Hepatic stellate cell (primary cell): ENCODE measurements around the gene SCN5A.

Experiments used
- DNase-seq: peaks from one replicate; pipeline ENCODE4 v3.0.0; 2011; ENCODE audit warnings: low spot score

The SCN5A gene

GRCh38 chr3:38560996-38561717, 88.3 kb downstream of the SCN5A start:
- no peak for DNase-seq

GRCh38 chr3:38560284-38560683, 89.2 kb downstream of the SCN5A start:
- no peak for DNase-seq

GRCh38 chr3:38558864-38559263, 90.6 kb downstream of the SCN5A start:
- DNase-seq: no peak

GRCh38 chr3:38556640-38557358, 92.7 kb downstream of the SCN5A start:
- DNase-seq: no peak

GRCh38 chr3:38555926-38556325, 93.6 kb downstream of the SCN5A start:
- no peak for DNase-seq

- DNase-seq: no peak
Measured at GRCh38 chr3:38555149-38555840, 94.2 kb downstream of the SCN5A start.

- DNase-seq: no peak
Measured at GRCh38 chr3:38554127-38554827, 95.2 kb downstream of the SCN5A start.

- DNase-seq: no peak
Measured at GRCh38 chr3:38553071-38553470, 96.4 kb downstream of the SCN5A start.

- no peak for DNase-seq
Measured at GRCh38 chr3:38552364-38552763, 97.1 kb downstream of the SCN5A start.

GRCh38 chr3:38551026-38551832, 98.3 kb downstream of the SCN5A start:
- DNase-seq: no peak

GRCh38 chr3:38549957-38550840, 99.3 kb downstream of the SCN5A start:
- DNase-seq: no peak

- DNase-seq: no peak
Measured at GRCh38 chr3:38549486-38549885, 100.0 kb downstream of the SCN5A start.

- no peak for DNase-seq
Measured at GRCh38 chr3:38549082-38549481, 100.4 kb downstream of the SCN5A start.

- no peak for DNase-seq
Measured at GRCh38 chr3:38548154-38548931, 101.1 kb downstream of the SCN5A start.

- no peak for DNase-seq
Measured at GRCh38 chr3:38545983-38546382, 103.5 kb downstream of the SCN5A start.

GRCh38 chr3:38545550-38545949, 103.9 kb downstream of the SCN5A start:
- no peak for DNase-seq

GRCh38 chr3:38544926-38545325, 104.6 kb downstream of the SCN5A start:
- DNase-seq: no peak

- DNase-seq: no peak
Measured at GRCh38 chr3:38543586-38543985, 105.9 kb downstream of the SCN5A start.

GRCh38 chr3:38542401-38543298, 106.8 kb downstream of the SCN5A start:
- DNase-seq: no peak
